Effector memory CD4-positive, alpha-beta T cell (primary cell): ENCODE results near the gene IFNGR1.
A peak's percentile ranks its signal among the peaks of the same experiment; 100 is the strongest.

Experiments
- DNase-seq, 3 donors: peaks; one replicate each; pipeline ENCODE4 v3.0.0-alpha.2; 2020
- H3K27ac ChIP-seq: 2 replicates; pipeline ENCODE4 v1.7.0; 2013; ENCODE audit warnings: mild to moderate bottlenecking, low read length, moderate library complexity; ENCODE audit not compliant: insufficient read depth, poor library complexity, severe bottlenecking
- H3K27me3 ChIP-seq: replicated peaks from 2 replicates; pipeline ENCODE4 v1.7.0; 2013; ENCODE audit warnings: mild to moderate bottlenecking, low read length; ENCODE audit not compliant: insufficient read depth, control insufficient read depth, poor library complexity, severe bottlenecking
- H3K36me3 ChIP-seq: 2 replicates; pipeline ENCODE4 v1.7.0; 2013; ENCODE audit warnings: mild to moderate bottlenecking, low read length, moderate library complexity; ENCODE audit not compliant: control insufficient read depth, insufficient read depth
- H3K4me1 ChIP-seq: 2 replicates; pipeline ENCODE4 v1.7.0; 2013; ENCODE audit warnings: low read length, mild to moderate bottlenecking; ENCODE audit not compliant: control insufficient read depth, insufficient read depth, poor library complexity, severe bottlenecking
- H3K4me3 ChIP-seq: 2 replicates; pipeline ENCODE4 v1.7.0; 2013; ENCODE audit warnings: low read length, low read depth, mild to moderate bottlenecking; ENCODE audit not compliant: insufficient read depth, poor library complexity, severe bottlenecking
- H3K9me3 ChIP-seq: 2 replicates; pipeline ENCODE4 v1.7.0; 2013; ENCODE audit warnings: mild to moderate bottlenecking, low read length, moderate library complexity; ENCODE audit not compliant: control insufficient read depth
- total RNA-seq, 3 donors: gene quantifications; one replicate each; lab custom pipeline; 2026; lab: John Stamatoyannopoulos, UW

The IFNGR1 gene
- total RNA-seq: 56.0 to 105 (median 81.8) reads per million in 3 donors

DNA sequence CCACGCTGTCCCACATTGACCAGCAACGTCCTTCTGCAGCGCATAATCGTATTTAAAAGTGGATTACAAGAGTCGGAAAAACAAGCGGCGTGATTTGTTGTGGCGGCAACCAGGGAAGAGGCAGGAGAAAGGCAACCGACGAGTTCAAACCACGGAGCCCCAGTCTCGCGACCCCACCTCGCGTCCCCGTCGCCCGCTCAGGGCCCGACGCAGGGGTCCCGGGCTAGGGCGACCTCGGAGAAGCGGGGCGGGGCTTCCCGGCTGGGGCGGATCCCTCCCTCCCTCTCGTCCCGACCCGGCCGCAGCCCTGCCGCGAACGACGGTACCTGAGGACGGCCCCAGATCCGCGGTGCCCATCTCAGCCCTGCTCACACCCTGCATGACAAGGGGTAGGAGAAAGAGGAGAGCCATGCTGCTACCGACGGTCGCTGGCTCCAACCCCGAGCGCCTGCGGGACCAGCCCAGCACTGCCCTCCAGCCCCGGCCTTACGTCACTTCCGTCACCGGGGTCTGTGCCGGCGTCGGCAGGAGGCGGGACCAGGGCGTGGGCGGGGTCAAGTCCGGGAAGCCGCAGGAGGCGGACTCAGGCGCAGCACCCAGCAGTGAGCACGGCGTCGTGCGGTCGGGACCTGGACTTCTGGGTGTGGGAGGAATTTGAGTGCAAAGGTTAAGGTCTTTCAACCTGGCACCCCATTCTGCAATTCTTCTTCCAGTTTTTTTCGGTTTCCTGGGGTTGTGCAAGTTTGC lies at the start of gene IFNGR1:
TSS of gene IFNGR1 (minus strand) at position 469 of the 747 bp plus-strand sequence. CDS start at position 411, 58 bp downstream.
- H3K27ac ChIP-seq: peak within 1 kb of the TSS; percentile 90
- H3K27me3 ChIP-seq: no peaks in the 10 kb centered on the region
- peak; percentile 88 to 92 (median 89) for DNase-seq
- H3K4me1 ChIP-seq: peaks cover 18% of the 10 kb centered on the region
- H3K36me3 ChIP-seq: no peaks in the 10 kb centered on the region
- no peaks in the 10 kb centered on the region for H3K9me3 ChIP-seq
- H3K4me3 ChIP-seq: peak within 1 kb of the TSS; percentile 87

DNA sequence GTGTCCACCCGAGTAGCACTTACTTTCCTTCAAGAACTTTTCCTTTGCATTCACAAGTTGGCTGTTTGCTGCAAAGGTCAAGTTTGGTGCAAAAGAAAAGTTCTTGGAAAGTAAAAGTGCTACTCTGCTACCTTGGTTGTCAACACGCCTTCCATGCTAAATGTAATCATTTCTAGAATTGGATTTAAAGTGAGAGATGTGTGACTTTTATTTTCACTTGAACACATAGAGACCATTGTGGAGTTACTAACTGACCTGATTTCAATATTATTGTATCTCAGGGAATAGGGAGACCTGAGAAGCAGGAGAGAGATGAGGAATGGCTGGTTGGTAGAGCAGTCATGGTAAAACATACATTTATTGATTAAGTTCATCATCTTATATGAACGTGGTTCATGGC lies 49.7 kb upstream of the IFNGR1 start:
- no peak for DNase-seq
- no peaks in the 10 kb centered on the region for H3K4me1 ChIP-seq
- no peak overlapping the region for H3K4me3 ChIP-seq
- no peaks in the 10 kb centered on the region for H3K36me3 ChIP-seq
- no peaks in the 10 kb centered on the region for H3K27me3 ChIP-seq
- no peak overlapping the region for H3K27ac ChIP-seq
- H3K9me3 ChIP-seq: no peaks in the 10 kb centered on the region

- DNase-seq: no peak
- H3K4me1 ChIP-seq: peaks cover 3% of the 10 kb centered on the region
Measured at GRCh38 chr6:137266309-137266586, 47.1 kb upstream of the IFNGR1 start.

GRCh38 chr6:137265561-137266308 lies 46.5 kb upstream of the IFNGR1 start:
- no peaks in the 10 kb centered on the region for H3K9me3 ChIP-seq
- no peak overlapping the region for H3K4me3 ChIP-seq
- H3K36me3 ChIP-seq: no peaks in the 10 kb centered on the region
- H3K27ac ChIP-seq: no peak overlapping the region
- no peaks in the 10 kb centered on the region for H3K27me3 ChIP-seq
- DNase-seq: no peak
- peaks cover 8% of the 10 kb centered on the region for H3K4me1 ChIP-seq

More at GRCh38 chr6:137266309-137266586, 47.1 kb upstream of the IFNGR1 start:
- Histone ChIP-seq H3K4me3 (no peak overlapping the region), H3K27ac (no peak overlapping the region), H3K9me3 (no peaks in the 10 kb centered on the region), H3K36me3 (no peaks in the 10 kb centered on the region), H3K27me3 (no peaks in the 10 kb centered on the region)

GRCh38 chr6:137264311-137265075 lies 45.3 kb upstream of the IFNGR1 start:
- peaks cover 8% of the 10 kb centered on the region for H3K4me1 ChIP-seq
- no peak for DNase-seq
- no peaks in the 10 kb centered on the region for H3K27me3 ChIP-seq
- H3K27ac ChIP-seq: no peak overlapping the region
- H3K4me3 ChIP-seq: no peak overlapping the region
- no peaks in the 10 kb centered on the region for H3K9me3 ChIP-seq
- no peaks in the 10 kb centered on the region for H3K36me3 ChIP-seq

- DNase-seq: no peak
- H3K4me1 ChIP-seq: peaks cover 8% of the 10 kb centered on the region
- H3K4me3 ChIP-seq: no peak overlapping the region
- no peak overlapping the region for H3K27ac ChIP-seq
- H3K9me3 ChIP-seq: no peaks in the 10 kb centered on the region
- no peaks in the 10 kb centered on the region for H3K27me3 ChIP-seq
- H3K36me3 ChIP-seq: no peaks in the 10 kb centered on the region
Measured at GRCh38 chr6:137261761-137262160, 42.6 kb upstream of the IFNGR1 start.

DNA sequence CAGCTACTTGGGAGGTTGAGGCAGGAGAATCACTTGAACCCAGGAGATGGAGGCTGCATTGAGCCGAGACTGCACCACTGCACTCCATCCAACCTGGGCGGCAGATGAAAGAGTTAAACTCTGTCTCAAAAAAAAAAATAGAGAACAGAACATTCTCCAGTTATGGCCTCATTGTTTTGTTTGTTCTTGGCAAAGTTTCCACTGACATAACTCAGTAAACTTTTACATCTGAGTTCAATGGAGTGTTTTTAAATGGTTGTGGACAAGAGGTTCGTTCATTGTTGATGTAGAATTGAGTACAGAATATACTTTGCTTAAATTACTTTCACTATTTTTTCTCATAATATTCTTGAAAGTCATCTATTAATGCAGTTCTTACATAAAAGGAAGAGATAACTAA lies 42.2 kb upstream of the IFNGR1 start:
- peaks cover 8% of the 10 kb centered on the region for H3K4me1 ChIP-seq
- H3K36me3 ChIP-seq: no peaks in the 10 kb centered on the region
- no peaks in the 10 kb centered on the region for H3K27me3 ChIP-seq
- no peak overlapping the region for H3K4me3 ChIP-seq
- no peak overlapping the region for H3K27ac ChIP-seq
- DNase-seq: no peak
- H3K9me3 ChIP-seq: no peaks in the 10 kb centered on the region

GRCh38 chr6:137260217-137260616 lies 41.0 kb upstream of the IFNGR1 start:
- Histone ChIP-seq H3K27ac (no peak overlapping the region), H3K4me1 (peaks cover 8% of the 10 kb centered on the region), H3K27me3 (no peaks in the 10 kb centered on the region), H3K9me3 (peaks cover under 1% of the 10 kb centered on the region), H3K36me3 (no peaks in the 10 kb centered on the region), H3K4me3 (no peak overlapping the region)
- no peak for DNase-seq

DNA sequence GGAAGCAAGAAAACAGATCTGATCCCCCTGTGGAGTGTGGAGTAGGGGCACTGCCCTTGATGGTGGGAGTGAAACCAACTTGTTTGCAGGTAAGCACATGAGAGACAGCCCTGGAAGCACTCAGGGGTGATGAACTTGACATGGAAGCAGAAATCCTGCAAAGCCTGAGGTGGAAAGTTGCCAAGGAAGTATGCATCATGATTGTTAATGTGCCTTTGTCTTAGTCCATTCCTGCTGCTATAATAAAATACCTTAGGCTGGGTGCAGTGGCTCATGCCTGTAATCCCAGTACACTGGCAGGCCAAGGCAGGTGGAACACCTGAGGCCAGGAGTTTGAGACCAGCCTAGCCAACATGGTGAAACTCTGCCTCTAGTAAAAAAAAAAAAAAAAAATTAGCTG lies 40.2 kb upstream of the IFNGR1 start:
- no peak overlapping the region for H3K27ac ChIP-seq
- no peaks in the 10 kb centered on the region for H3K27me3 ChIP-seq
- peaks cover 6% of the 10 kb centered on the region for H3K9me3 ChIP-seq
- no peak for DNase-seq
- H3K4me1 ChIP-seq: peaks cover 8% of the 10 kb centered on the region
- H3K36me3 ChIP-seq: no peaks in the 10 kb centered on the region
- no peak overlapping the region for H3K4me3 ChIP-seq

DNA sequence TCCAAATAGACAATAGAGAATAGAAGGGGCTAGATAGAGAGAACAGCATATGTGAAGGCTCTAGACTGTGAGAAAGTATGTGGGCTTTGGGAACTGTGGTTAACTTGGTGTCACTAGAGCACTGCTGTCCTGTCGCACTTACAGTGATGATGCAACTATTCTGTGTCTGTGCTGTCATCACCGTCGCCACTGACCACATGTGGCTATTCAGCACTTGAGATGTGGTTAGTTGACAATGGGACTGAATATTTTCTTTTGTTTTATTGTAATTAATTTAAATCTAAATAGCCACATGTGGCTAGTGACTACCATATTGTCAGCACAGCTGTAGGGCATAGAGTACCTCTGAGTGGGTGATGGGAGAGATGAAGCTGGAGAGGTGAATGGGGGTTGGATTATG lies 39.0 kb upstream of the IFNGR1 start:
- H3K4me1 ChIP-seq: peaks cover 8% of the 10 kb centered on the region
- H3K36me3 ChIP-seq: no peaks in the 10 kb centered on the region
- no peaks in the 10 kb centered on the region for H3K27me3 ChIP-seq
- DNase-seq: peak in 1 of 3 donors; percentile 8
- peaks cover 6% of the 10 kb centered on the region for H3K9me3 ChIP-seq
- H3K4me3 ChIP-seq: no peak overlapping the region
- no peak overlapping the region for H3K27ac ChIP-seq
